CD1c-positive myeloid dendritic cell (primary cell): ENCODE data around the gene POGZ.
A peak's percentile ranks its signal among the peaks of the same experiment; 100 is the strongest.
"Not testable (repeated sequence)": the region's sequence is repeated elsewhere in the genome, so short reads cannot be mapped to it uniquely, and the experiment has no call there.

Experiments used
- DNase-seq: peaks from one replicate; pipeline ENCODE4 v3.0.0-alpha.2; 2016; ENCODE audit errors: extremely low spot score

Gene POGZ

GRCh38 chr1:151478140-151478812 lies 19.0 kb upstream of the POGZ start:
- DNase-seq = no peak

- no peak for DNase-seq
These were observed 17.8 kb upstream of the POGZ start for GRCh38 chr1:151477066-151477465.

DNA sequence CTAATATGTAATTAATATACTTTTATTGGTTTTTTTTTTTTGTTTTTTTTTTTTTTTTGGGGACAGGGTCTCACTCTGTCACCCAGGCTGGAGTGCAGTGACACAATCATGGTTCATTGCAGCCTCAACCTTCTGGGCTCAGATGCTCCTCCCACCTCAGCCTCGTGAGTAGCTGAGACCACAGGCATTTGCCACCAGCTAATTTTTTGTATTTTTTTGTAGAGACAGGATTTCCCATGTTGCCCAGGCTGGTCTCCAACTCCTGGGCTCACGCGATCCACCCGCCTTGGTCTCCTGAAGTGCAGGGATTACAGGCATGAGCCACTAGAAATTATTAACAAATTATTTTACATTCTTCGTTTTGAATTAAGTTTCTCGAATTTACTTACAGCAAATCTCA lies 16.8 kb upstream of the POGZ start:
- no peak for DNase-seq

DNA sequence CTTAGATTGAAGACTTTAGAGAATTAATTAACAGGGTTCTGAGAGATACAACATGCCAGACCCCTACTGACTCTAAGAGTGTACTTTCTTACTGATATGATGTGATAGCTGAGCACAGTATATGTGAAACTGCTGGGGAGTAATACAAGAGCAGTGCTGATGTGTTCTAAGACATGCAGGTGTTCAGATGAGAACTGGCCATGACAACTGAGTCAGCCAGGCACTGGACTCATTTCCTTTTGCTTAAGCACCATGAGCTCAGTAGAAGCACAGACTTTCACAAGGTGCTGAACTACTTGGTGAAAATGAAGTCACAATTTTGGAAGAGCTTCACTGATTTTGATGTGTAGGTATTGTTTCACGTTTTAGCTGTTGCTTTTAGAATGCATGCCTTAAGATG lies 15.9 kb upstream of the POGZ start:
- DNase-seq = no peak

DNA sequence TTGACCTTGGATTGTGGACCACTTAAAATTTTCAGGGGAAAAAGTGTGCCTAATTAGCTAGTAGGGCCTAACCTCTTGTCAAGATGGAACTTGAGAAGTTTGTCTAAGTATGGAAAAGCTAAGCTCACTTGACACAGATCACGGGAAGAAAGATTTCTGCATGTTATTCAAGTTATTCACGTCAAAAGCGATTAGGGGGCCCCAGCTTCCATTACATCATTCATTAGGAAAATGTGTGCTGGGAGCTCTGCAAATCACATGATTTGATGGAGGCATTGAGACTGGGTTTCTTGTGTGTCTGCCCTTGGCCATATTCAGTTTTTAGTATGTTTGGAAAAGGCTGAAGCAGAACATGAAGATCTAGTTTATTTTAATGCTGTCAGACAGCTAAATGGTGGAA lies 15.5 kb upstream of the POGZ start:
- DNase-seq = no peak

GRCh38 chr1:151472856-151473731 lies 13.8 kb upstream of the POGZ start:
- DNase-seq = peak; percentile 41

- no peak for DNase-seq
These were observed 5.7 kb upstream of the POGZ start for GRCh38 chr1:151465026-151465425.

- no peak for DNase-seq
These were observed 2.4 kb upstream of the POGZ start for GRCh38 chr1:151461694-151462093.

GRCh38 chr1:151458802-151459330 lies 428 bp downstream of the POGZ start:
- peak; percentile 61 for DNase-seq

DNA sequence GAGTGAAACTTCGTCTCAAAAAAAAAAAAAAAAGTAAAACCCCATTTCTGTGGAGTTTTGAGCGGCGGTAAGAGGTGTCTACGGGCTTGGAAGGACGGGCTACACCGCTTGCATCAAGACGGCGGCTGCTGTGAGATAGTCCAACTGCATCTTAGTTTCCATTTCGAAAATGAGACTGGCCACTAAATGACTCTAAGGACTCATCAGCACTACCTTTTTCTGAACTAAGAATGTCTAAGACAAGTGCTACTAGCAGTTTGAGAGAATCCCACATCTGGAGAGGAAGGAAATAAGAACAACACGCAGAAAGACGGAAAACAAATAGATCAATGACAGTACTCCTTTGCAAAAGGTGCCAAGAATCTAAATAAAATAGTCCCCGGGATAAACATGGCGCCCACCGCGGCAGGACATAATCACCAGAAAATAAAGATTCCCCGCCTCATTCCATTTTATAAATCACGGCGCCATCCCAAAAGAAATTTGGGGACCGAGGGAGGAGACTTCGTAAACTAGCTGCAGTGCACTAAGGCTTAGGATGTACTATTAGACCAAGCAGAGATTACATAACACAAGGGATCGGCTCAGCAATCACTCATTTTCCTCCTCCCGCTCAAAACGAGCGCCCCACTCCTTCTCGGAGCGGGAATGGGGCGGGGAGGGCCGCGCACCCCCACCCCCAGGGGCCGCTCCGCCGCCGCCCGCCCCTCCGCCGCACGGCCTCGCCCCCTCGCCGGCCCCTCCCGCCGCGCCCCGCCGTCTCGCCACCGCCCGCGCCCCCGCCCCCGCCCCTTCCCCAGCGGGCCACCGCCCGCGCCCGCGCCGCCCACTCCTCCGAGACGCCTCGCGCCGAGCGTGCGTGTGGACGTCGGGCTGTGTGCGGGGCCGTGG lies 1.1 kb downstream of the POGZ start:
- peak; percentile 65 for DNase-seq

DNA sequence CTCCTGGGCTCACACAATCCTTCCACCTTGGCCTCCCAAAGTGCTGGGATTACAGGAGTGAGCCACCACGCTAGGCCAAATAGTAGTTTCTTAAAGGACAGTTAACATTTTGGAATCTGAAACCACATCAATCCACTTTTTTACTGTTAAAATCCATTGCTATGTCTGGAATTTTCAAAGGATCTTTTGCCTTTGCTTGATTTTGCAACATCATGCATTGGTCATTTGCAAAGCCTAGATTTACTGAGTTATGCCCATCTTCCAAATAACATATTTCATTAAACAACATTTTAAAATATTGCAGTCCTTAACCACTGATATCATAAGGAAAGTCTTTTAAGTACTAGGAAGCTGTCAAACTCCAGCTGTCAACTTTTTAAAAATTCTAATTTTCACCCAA lies 3.3 kb downstream of the POGZ start:
- DNase-seq = no peak

DNA sequence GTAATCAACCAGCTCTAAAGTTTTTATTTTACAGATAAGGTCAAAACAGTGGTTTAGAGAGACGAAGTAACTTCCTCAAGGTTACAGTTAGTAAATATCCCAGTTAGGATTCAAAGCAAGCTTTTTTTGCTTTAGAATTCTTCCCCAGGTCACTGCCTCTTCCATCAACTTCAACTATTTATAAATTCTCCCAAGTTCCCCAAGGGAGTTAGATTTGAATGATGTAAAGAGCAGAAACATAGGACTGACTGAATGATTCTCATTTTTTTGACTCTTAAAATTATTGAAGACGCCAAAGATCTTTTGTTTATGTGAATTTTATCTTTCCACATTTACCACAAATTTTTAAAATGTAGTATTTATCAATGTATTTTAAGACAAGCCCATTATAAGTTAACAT lies 4.1 kb downstream of the POGZ start:
- no peak for DNase-seq

GRCh38 chr1:151447696-151448095 lies 11.6 kb downstream of the POGZ start:
- no peak for DNase-seq

- DNase-seq = no peak
These were observed 14.5 kb downstream of the POGZ start for GRCh38 chr1:151444783-151445177.

- peak; percentile 85 for DNase-seq
These were observed 15.2 kb downstream of the POGZ start for GRCh38 chr1:151443846-151444782.

DNA sequence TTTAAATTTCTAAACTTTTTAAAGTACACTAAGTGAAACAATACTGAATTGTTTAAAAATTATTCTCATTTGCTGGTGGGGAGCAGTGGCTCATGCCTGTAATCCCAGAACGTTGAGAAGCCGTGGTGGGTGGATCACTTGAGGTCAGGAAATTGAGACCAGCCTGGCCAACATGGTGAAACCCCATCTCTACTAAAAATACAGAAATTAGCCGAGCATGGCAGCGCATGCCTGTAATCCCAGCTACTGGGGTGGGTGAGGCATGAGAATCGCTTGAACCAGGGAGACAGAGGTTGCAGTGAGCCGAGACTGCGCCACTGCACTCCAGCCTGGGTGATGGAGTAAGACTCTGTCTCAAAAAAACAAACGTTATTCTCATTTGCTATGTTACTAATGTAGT lies 21.9 kb downstream of the POGZ start:
- DNase-seq = not testable (repeated sequence)

DNA sequence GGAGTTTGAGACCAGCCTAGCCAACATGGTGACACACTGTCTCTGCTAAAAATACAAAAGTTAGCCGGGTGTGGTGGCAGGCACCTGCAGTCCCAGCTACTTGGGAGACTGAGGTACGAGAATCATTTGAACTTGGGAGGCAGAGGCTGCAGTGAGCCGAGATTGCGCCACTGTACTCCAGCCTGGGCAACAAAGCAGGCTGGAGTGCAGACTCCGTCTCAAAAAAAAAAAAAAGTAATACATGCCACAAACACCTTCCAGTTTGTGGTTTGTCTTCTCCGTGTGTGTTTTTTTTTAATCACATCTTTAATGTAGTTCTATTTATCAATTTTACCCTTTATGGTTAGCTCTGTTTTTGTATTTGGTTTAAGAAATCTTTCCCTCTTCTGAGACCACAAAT lies 22.3 kb downstream of the POGZ start:
- no peak for DNase-seq

DNA sequence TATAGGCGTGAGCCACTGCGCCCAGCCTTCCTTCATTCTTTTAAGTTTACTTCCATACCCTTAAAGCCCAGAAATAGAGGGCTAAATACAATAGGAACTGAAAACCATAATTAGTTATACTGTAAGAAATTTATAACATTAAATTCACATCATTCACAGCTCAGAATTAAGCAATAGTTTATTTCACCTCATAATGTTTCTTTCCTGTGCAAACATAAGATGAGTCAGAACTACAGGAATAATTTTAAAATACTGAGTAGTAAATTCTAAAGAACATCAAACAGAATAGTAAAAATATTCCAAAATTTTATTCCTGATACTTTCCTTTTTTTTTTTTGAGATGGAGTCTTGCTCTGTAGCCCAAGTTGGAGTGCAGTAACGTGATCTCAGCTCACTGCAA lies 24.1 kb downstream of the POGZ start:
- DNase-seq = no peak

DNA sequence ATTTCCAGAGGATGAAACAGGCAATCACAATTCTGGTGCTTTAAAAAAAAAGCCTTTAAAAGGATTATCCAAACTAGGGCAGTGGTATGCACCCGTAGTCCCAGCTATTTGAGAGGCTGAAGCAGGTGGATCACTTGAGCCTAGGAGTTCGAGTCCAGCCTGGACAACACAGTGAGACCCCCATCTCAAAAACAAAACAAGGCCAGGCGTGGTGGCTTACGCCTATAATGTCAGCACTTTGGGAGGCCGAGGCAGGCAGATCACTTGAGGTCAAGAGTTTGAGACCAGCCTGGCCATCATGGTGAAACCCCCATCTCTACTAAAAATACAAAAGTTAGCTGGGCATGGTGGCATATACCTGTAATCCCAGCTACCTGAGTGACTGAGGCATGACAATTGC lies 25.5 kb downstream of the POGZ start:
- not testable (repeated sequence) for DNase-seq

DNA sequence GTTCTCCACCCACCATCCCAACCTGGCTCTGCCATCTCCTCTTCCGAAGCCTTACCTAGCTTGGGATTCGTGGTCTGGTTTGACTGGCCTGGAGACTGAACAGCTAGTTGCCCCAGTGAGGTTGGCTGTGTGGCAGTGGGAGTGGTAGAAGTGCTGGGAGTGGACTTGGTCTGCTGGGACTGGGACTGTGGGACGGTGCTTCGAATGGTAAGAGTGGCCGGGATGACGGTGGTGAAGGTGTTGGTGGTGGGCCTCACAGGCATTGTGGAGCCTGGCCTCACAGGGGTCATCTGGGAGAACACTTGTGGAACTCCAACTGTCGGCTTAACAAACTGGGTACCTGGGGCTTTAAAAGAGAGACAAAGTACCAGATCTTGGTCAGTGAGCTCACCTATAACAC lies 31.2 kb downstream of the POGZ start:
- DNase-seq = no peak

DNA sequence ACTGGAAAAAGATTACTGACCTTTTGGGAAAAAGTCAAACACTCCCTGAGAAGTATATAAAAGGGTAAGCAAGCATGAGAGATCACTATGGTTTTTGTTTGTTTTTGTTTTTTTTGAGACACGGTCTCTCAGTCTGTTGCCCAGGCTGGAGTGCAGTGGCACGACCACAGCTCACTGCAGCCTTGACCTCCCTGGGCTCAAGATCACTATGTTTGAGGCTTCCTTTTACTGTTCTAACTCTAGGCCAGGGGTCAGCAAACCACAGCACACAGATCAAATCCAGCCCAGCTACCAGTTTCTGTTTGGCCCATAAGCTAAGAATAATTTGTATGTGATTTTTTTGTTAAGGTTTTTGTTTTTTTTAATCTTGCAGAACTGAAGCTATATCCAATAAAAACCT lies 34.2 kb downstream of the POGZ start:
- no peak for DNase-seq
